ENCODE results near the gene SLC16A8.

DNA sequence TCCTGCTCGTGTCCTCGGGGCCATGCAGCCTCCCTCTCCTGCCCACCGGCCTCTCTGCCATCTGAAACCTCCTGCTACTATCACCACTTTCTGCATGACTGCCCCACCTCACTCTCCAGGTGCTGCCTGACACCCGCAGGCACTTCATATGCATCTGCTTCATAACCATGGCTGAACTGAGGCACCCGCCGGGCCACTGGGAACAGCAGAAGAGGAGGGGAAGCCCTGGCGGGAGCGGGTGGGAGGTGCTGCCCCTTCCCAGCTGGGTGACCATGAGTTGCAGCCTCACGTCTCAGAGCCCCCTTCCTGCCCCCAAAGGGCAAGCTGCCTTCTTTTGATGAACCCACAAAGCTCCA is 48.5 kb downstream of the SLC16A8 start:
- TF ChIP-seq, protein P1, sequence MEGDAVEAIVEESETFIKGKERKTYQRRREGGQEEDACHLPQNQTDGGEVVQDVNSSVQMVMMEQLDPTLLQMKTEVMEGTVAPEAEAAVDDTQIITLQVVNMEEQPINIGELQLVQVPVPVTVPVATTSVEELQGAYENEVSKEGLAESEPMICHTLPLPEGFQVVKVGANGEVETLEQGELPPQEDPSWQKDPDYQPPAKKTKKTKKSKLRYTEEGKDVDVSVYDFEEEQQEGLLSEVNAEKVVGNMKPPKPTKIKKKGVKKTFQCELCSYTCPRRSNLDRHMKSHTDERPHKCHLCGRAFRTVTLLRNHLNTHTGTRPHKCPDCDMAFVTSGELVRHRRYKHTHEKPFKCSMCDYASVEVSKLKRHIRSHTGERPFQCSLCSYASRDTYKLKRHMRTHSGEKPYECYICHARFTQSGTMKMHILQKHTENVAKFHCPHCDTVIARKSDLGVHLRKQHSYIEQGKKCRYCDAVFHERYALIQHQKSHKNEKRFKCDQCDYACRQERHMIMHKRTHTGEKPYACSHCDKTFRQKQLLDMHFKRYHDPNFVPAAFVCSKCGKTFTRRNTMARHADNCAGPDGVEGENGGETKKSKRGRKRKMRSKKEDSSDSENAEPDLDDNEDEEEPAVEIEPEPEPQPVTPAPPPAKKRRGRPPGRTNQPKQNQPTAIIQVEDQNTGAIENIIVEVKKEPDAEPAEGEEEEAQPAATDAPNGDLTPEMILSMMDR (IDR thresholded peaks at IDR 0.05; ENCODE audit: insufficient read depth, low read depth, low read length) = no peak
- TF ChIP-seq EZH2 (IDR thresholded peaks at IDR 0.05; ENCODE audit: insufficient read depth, low read length) = no peak

Measured in astrocyte (in vitro differentiated cells and primary cell).